ENCODE measurements around the gene BASP1.
"Not testable (repeated sequence)": the region's sequence is repeated elsewhere in the genome, so short reads cannot be mapped to it uniquely, and the experiment has no call there.

BASP1 gene

DNA sequence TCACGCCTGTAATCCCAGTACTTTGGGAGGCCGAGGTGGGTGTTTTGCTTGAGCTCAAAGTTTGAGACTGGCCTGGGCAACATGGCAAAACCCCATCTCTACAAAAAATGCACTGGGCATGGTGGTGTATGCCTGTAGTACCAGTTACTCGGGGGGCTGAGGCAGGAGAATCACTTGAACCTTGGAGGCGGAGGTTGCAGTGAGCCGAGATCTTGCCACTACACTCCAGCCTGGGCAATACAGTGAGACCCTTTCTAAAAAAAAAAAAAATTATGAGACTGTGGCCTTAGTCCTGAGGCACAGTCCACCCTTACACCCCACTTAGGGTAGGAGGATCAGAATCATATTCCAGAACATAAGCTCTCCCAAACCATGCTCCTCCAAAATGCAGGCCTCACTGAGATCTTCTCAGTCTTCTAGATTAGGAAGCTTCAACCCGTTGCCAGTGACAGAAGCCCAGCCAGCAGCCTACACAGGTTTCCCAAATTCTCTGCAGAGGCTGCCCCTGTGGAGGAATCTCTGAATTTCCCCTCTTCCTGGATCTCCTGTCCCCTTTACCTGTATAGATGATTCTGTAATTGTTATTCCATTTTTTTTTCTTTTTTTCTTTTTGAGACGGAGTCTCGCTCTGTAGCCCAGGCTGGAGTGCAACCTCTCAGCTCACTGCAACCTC is 77.3 kb downstream of the BASP1 start:
- DNase-seq = no peak

GRCh38 chr5:17295671-17296070 is 78.2 kb downstream of the BASP1 start:
- no peak for DNase-seq

DNA sequence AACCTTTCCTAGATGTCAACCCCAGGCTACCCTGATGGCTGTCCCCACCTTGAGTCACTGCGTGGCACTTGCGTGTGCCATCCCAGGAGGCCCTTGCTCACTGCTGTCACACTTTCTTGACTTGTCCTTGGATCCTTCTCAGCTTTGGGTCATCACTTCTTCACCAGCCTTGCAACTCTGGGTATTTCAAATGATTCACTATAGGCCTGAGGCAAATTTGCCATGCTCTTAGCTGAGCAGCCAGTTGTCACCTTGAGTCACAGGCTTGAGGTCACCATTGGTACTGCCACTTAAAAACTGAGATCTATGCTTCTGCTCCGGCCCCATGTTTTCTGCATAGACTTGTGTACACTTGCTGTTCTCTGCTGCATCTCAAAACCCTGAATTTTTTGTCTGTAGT is 84.7 kb downstream of the BASP1 start:
- no peak for DNase-seq

DNA sequence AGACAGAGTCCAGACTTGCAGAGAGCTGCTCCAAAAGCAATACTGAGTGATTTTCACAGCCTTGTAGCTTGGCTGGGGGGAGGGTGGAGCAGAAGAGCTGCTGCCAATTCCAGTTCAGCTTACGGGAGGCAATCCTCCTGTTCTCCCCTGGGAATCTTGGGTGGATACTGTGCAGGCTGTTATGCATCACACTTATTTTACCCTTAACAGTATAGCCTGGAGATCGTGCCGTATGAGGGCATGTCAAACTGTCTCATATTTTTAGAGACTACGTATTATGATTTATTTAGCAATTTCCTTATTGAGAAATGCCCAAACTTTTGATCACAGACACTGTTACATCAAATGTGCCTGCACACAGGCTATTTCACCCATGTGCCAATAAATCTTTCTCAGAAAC is 85.2 kb downstream of the BASP1 start:
- no peak for DNase-seq

GRCh38 chr5:17304282-17304681 is 86.9 kb downstream of the BASP1 start:
- no peak for DNase-seq

GRCh38 chr5:17305017-17305416 is 87.6 kb downstream of the BASP1 start:
- no peak for DNase-seq

DNA sequence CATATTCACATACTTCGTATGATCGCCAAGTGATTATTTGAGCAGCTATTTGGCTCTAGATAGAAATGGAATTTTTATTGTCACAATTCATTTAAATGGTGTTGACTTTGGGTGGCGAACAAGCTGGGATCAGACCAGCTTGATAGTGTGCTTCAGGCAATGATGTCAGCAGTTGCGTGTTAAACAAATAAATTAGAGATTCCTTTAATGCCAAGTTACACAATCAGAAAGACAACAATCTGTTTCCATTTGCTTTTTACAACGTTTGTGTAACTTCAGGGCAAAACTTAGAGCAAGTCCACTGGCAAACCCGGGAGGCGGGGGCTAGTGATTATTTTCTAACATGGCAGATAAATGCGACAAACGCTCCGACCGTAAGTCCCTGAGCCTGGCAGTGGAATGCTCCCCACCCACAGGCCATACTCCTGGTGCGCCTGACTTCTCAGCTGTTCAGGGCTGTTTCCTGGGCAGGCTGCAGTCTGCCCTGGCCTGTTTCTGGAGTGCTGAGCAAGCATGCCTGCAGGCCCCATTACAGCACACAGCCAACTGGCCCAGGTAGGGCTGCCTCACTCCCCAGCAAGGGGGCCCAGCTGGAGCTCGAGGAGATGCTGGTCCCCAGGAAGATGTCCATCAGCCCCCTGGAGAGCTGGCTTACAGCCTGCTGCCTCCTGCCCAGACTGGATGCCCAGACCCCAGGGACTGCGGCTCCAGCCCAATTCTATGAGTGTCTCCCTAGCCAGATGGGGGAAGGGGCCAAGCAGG is 88.7 kb downstream of the BASP1 start:
- DNase-seq = no peak

- DNase-seq = no peak
Observed at GRCh38 chr5:17306726-17307091, 89.3 kb downstream of the BASP1 start.

DNA sequence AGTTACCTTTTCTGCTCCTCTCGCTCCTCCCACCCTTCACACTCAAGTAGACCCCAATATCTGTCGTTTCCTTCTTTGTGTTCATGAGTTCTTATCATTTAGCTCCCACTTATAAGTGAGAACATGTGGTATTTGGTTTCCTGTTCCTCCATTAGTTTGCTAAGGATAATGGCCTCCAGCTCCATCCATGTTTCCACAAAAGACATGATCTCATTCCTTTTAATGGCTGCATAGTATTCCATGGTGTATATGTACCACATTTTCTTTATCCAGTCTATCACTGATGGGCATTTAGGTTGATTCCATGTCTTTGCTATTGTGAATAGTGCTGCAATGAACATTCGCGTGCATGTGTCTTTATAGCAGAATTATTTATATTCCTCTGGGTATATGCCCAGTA is 90.0 kb downstream of the BASP1 start:
- not testable (repeated sequence) for DNase-seq

GRCh38 chr5:17308326-17309065 is 91.1 kb downstream of the BASP1 start:
- no peak for DNase-seq

DNA sequence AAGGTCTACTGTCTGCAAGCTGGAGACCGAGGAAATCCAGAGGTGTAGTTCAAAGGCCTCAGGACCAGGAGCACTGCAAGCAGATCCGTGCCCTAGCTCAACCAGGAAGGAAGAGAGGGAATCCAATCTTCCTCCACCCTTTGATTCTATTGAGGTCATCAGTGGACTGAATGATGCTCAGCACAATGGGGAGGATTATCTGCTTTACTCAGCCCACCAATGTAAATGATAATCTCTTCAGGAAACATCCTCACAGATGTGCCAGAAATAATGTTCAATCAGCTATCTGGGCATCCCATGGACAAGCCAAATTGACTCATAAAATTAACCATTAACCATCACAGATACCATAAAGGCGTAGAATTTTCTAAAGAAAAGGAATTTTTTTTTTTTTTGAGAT is 92.0 kb downstream of the BASP1 start:
- no peak for DNase-seq

DNA sequence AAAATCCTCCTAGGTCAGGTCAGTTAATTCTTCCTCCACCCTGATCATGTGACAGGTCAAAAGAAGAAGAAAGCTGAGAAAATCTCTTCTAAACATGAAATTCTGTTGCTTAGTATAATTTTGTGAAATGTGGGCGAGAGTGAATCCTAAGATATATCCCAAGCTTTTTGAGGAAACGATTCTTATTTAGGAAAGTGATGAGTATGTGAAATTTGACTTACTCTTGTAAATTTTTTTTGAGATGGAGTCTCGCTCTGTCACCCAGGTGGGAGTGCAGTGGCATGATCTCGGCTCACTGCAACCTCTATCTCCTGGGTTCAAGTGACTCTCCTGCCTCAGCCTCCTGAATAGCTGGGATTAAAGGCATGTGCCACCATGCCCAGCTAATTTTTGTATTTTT is 93.1 kb downstream of the BASP1 start:
- DNase-seq = not testable (repeated sequence)

- DNase-seq = not testable (repeated sequence)
Observed at GRCh38 chr5:17311811-17312210, 94.4 kb downstream of the BASP1 start.

DNA sequence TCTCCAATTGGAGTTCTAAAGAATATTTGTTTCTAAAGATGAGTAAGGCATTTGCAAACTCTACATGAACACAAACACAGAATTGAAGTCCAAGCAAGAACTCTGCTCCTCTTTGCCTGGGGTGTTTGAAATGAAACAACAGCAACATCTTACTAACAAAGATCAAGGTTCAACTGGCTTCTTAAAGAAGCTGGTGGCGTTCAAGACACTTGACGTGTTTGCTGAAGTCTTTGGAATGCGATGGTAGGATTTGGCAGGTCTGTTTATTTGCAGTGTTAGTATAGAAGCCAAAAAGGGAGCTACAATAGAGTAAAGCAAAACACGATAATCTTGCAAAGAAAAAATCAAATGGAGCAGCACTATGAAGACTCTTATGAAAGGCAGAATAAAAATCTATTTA is 94.9 kb downstream of the BASP1 start:
- DNase-seq = no peak

DNA sequence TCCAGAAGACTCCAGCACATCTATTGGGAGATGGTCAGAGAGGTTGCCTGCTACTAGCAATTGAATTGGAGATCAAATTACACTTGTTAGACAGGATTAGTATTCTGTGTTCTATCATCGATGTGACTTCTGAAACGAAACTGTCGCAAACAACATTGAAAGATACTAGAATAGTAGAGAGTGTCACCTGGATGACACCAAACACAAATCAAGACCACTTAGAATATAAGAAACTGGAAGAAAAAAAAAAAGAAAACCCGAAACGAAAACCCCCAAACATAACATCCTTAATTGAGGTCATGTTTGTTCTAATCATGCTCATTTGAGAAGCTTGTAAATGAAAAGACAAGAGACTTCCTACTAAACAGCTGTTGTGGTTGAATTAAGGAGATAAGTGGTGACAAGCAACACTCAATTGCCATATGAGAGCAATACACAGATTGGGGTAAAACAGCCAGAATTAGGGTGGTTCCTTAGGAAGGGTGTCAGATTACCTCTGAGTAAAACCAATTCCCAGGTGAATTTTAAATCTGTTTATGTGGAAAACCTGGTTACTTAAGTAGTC is 97.6 kb downstream of the BASP1 start:
- DNase-seq = no peak

DNA sequence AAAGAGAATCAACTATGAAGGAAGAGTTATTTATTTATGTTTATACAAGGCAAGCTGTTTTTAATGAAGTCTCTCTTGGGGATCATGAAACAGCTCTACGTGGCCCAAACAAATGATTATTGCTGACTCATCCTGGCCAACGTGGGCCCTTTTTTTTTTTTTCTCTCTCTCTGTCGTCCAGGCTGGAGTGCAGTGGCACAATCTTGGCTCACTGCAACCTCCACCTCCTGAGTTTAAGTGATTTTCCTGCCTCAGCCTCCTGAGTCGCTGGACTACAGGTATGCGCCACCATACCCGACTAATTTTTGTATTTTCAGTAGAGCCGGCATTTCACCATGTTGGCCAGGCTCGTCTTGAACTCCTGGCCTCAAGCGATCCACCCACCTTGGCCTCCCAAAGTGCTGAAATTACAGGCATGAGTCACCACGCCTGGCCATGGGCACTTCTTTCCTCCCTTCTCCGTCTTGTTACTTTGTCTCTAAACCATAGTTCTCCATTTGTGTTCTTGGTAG is 98.3 kb downstream of the BASP1 start:
- no peak for DNase-seq

- DNase-seq = no peak
Observed at GRCh38 chr5:17316970-17317459, 99.6 kb downstream of the BASP1 start.

- no peak for DNase-seq
Observed at GRCh38 chr5:17317473-17317872, 100.0 kb downstream of the BASP1 start.

DNA sequence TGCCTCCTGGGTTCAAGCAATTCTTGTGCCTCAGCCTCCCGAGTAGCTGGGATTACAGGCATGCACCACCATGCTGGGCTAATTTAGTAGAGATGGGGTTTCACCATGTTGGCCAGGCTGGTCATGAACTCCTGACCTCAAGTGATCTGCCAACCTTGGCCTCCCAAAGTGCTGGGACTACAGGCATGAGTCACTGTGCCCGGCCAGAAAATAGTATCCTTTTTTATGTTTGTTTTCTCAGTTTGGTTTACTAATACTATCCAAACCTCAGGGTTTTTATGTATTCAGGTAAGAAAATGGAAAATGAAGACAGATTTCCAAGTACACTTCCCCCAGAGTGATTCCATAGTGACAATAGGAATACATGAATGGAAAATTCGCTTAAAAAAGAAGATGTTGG is 101.7 kb downstream of the BASP1 start:
- not testable (repeated sequence) for DNase-seq

GRCh38 chr5:17325770-17326599 is 108.6 kb downstream of the BASP1 start:
- DNase-seq = no peak
